Trophoblast cell (in vitro differentiated cells and primary cell): ENCODE measurements around the gene HOMER3.
"Not testable (repeated sequence)": the region's sequence is repeated elsewhere in the genome, so short reads cannot be mapped to it uniquely, and the experiment has no call there.

Source experiments
- DNase-seq, 2 donors: peaks; one replicate each; pipeline ENCODE4 v3.0.0-alpha.2; 2016
- H2AFZ ChIP-seq: 2 replicates; pipeline ENCODE4 v1.6.1; 2013; ENCODE audit warnings: low read length, moderate library complexity, mild to moderate bottlenecking; ENCODE audit not compliant: insufficient read depth, poor library complexity
- H2AK5ac ChIP-seq: 2 replicates; pipeline ENCODE4 v1.6.1; 2013; ENCODE audit warnings: mild to moderate bottlenecking, low read length
- H2BK120ac ChIP-seq: 2 replicates; pipeline ENCODE4 v1.6.1; 2013; ENCODE audit warnings: low read length, mild to moderate bottlenecking, moderate library complexity; ENCODE audit not compliant: insufficient read depth, poor library complexity
- H2BK12ac ChIP-seq: 2 replicates; pipeline ENCODE4 v1.6.1; 2013; ENCODE audit warnings: mild to moderate bottlenecking, low read length, moderate library complexity
- H2BK5ac ChIP-seq: 2 replicates; pipeline ENCODE4 v1.6.1; 2013; ENCODE audit warnings: low read length, low read depth, moderate library complexity, mild to moderate bottlenecking; ENCODE audit not compliant: poor library complexity
- H3K14ac ChIP-seq: 2 replicates; pipeline ENCODE4 v1.6.1; 2013; ENCODE audit warnings: mild to moderate bottlenecking, low read length
- H3K18ac ChIP-seq: 2 replicates; pipeline ENCODE4 v1.6.1; 2013; ENCODE audit warnings: mild to moderate bottlenecking, low read length
- H3K23ac ChIP-seq: 2 replicates; pipeline ENCODE4 v1.6.1; 2013; ENCODE audit warnings: low read length
- H3K27ac ChIP-seq: 2 replicates; pipeline ENCODE4 v1.5.1; 2013; ENCODE audit warnings: low read depth, mild to moderate bottlenecking, inconsistent platforms, low read length, moderate library complexity
- H3K27me3 ChIP-seq: 2 replicates; pipeline ENCODE4 v1.6.1; 2013; ENCODE audit warnings: inconsistent platforms, mild to moderate bottlenecking, low read length, moderate library complexity; ENCODE audit not compliant: insufficient read depth
- H3K36me3 ChIP-seq, 2 experiments: 1 replicate in 1 of 2; 2 replicates in 1 of 2; pipeline ENCODE4 v1.6.1; 2013; ENCODE audit warnings: low read length in 2 of 2, mild to moderate bottlenecking in 2 of 2, moderate library complexity in 1 of 2; ENCODE audit not compliant: insufficient read depth in 2 of 2, control insufficient read depth in 1 of 2
- H3K4ac ChIP-seq: 2 replicates; pipeline ENCODE4 v1.6.1; 2013; ENCODE audit warnings: low read depth, mild to moderate bottlenecking, low read length, moderate library complexity
- H3K4me1 ChIP-seq, 2 experiments: 1 replicate in 1 of 2; 2 replicates in 1 of 2; pipeline ENCODE4 v1.6.1; 2013; ENCODE audit warnings: low read length in 2 of 2, mild to moderate bottlenecking in 2 of 2, moderate library complexity in 1 of 2; ENCODE audit not compliant: insufficient read depth in 2 of 2, control insufficient read depth in 1 of 2
- H3K4me2 ChIP-seq: 2 replicates; pipeline ENCODE4 v1.6.1; 2013; ENCODE audit warnings: inconsistent platforms, mild to moderate bottlenecking, low read length, moderate library complexity
- H3K4me3 ChIP-seq: 2 replicates; pipeline ENCODE4 v1.5.1; 2013; ENCODE audit warnings: mild to moderate bottlenecking, low read depth, low read length, inconsistent platforms
- H3K79me1 ChIP-seq: one replicate; pipeline ENCODE4 v1.6.1; 2013; ENCODE audit warnings: low read length
- H3K79me2 ChIP-seq: 2 replicates; pipeline ENCODE4 v1.6.1; 2013; ENCODE audit warnings: low read length, mild to moderate bottlenecking; ENCODE audit not compliant: control insufficient read depth, insufficient read depth, poor library complexity
- H3K9ac ChIP-seq: 2 replicates; pipeline ENCODE4 v1.6.1; 2013; ENCODE audit warnings: mild to moderate bottlenecking, low read length
- H3K9me3 ChIP-seq: 2 replicates; pipeline ENCODE4 v1.6.1; 2013; ENCODE audit warnings: low read depth, mild to moderate bottlenecking, control low read depth, inconsistent platforms, low read length; ENCODE audit not compliant: insufficient read depth
- H4K12ac ChIP-seq: 2 replicates; pipeline ENCODE4 v1.6.1; 2013; ENCODE audit warnings: low read depth, mild to moderate bottlenecking, low read length, moderate library complexity
- H4K8ac ChIP-seq: 2 replicates; pipeline ENCODE4 v1.6.1; 2013; ENCODE audit warnings: low read depth, mild to moderate bottlenecking, low read length, moderate library complexity
- H4K91ac ChIP-seq: one replicate; pipeline ENCODE4 v1.6.1; 2013; ENCODE audit warnings: low read depth, mild to moderate bottlenecking, low read length, moderate library complexity
- WGBS: extraction: QIAGEN DNeasy Blood & Tissue Kit; methylation state at CpG from one replicate; pipeline ENCODE4 v1.1.7; 2013; ENCODE audit warnings: missing lambda C conversion rate; ENCODE audit not compliant: insufficient read length, insufficient coverage; ENCODE audit errors: extremely low coverage; 5-methylcytosine and 5-hydroxymethylcytosine counted together

HOMER3 gene

DNA sequence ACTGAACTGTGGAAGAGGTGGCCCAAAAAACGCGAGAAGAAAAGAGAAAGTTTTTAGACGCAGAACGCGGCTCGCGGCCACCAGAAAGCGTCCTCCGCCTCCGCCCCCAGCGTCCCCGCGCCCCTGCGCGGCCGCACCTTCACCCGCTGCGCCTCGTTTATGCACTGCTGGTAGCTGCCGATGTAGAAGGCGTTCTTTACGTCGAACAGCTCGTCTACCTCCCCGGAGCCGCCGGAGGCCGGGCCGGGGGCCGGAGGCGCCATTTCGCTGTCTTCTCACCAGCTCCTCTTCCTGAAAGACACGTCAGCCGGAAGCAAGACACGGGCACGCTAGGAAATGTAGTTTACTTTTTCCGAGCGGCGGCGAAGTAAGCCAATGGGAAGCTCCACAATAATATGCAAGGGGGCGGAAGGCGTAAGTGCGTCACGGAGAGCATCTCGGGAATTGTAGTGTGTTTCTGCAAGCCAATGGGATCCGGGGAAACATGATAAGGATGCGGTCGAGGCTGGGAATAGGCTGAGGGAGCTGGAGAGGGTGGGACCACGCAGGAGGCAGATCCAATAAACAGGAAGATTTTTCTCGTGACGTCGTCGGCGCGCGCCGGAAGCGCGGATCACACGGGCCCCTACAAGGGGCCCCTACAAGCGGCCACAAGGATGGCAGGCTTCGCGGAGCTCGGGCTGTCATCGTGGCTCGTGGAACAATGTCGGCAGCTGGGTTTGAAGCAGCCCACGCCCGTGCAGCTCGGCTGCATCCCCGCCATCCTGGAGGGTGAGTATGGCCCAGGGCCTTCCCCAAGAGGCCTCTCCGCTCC is 21.7 kb downstream of the HOMER3 start, which contains the start of the genes COPE and DDX49:
TSS of gene COPE (minus strand) at position 302 of the 814 bp plus-strand sequence. CDS start at position 263, 39 bp downstream.
TSS of gene DDX49 (plus strand) at position 630 of the 814 bp plus-strand sequence. CDS start at position 657, 27 bp downstream.
- Histone ChIP-seq H3K14ac (peak within 1 kb of the TSS; percentile 93), H3K4me2 (peak within 1 kb of the TSS; percentile 95), H3K27me3 (no peaks in the 10 kb centered on the region), H4K8ac (peak within 1 kb of the TSS; percentile 86), H2BK120ac (peak within 1 kb of the TSS; percentile 69), H3K4ac (peak within 1 kb of the TSS; percentile 75), H2AK5ac (peak within 1 kb of the TSS; percentile 46), H3K27ac (peak within 1 kb of the TSS; percentile 42), H3K9me3 (no peaks in the 10 kb centered on the region), H3K79me1 (peaks cover 5% of the 10 kb centered on the region), H2BK12ac (no peak within 1 kb of the TSS), H3K23ac (no peak within 1 kb of the TSS), H4K12ac (peak within 1 kb of the TSS; percentile 88), H2BK5ac (peak within 1 kb of the TSS; percentile 57), H3K4me3 (peak within 1 kb of the TSS; percentile 99), H3K79me2 (peaks cover 16% of the 10 kb centered on the region), H4K91ac (peak within 1 kb of the TSS; percentile 65), H3K9ac (peak within 1 kb of the TSS; percentile 99), H3K36me3 (peaks cover 37 to 45% of the 10 kb centered on the region in 2 experiments), H3K18ac (peak within 1 kb of the TSS; percentile 76), H2AFZ (peak within 1 kb of the TSS; percentile 76), H3K4me1 (peaks cover 6 to 9% of the 10 kb centered on the region in 2 experiments)
- DNase-seq = peak; percentile 99 to 100
- no CpG with 5 or more reads among the region's 72 CpGs for WGBS

DNA sequence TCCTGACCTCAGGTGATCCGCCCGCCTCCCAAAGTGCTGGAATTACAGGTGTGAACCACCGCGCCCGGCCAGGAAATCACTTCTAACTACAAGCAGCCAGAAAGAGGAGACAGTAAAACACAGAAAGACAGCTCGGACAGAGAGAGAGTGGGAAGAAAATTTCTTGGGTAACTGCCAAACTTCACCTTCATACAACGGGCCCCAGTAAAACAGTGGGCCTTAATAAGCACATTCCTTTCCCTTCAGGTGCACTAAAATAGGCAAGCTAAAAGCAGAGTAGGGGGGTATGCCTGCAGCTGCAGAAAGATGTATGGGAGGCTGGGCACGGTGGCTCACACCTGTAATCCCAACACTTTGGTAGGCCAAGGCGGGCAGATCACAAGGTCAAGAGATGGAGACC is 23.4 kb downstream of the HOMER3 start:
- not testable (repeated sequence) for DNase-seq, H4K12ac ChIP-seq, H2AK5ac ChIP-seq, H2BK12ac ChIP-seq, H3K4me2 ChIP-seq, H3K27ac ChIP-seq, H3K9ac ChIP-seq, H3K23ac ChIP-seq, H2AFZ ChIP-seq, H3K18ac ChIP-seq, H3K27me3 ChIP-seq, H2BK120ac ChIP-seq, H3K79me1 ChIP-seq, H3K9me3 ChIP-seq, H4K91ac ChIP-seq, H3K4me3 ChIP-seq, H2BK5ac ChIP-seq, H4K8ac ChIP-seq, H3K14ac ChIP-seq, H3K4me1 ChIP-seq
- H3K79me2 ChIP-seq = peaks cover 18% of the 10 kb centered on the region
- H3K36me3 ChIP-seq = peaks cover 36 to 45% of the 10 kb centered on the region in 2 experiments
- whole genome bisulfite sequencing = no CpG with 5 or more reads among the region's 9 CpGs
- peak overlapping the region; percentile 33 for H3K4ac ChIP-seq

DNA sequence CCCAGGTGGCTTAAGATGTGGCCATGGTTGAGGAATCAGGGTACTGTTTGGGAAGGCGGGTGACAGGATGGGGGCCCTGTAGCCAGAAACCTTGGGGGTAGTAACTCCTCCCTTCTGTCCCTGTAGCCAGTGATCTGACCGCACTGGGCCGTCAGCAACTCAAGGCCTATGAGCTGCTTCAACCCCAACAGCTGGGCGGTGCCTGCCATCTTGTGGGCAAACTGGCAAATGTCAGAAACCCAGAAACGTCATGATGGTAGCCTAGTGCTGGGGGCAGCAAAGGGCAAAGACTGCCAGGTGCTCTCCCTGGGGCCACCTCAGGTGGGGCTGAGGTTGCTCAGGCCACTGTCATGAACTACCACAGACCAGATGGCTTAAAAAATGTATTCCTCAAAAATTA is 25.4 kb downstream of the HOMER3 start:
- Histone ChIP-seq H3K79me1 (peaks cover 5% of the 10 kb centered on the region), H3K14ac (no peak overlapping the region), H3K27ac (no peak overlapping the region), H2BK5ac (no peak overlapping the region), H3K4me3 (no peak overlapping the region), H2AK5ac (no peak overlapping the region), H3K36me3 (peaks cover 33 to 39% of the 10 kb centered on the region in 2 experiments), H3K4me1 (peaks cover 6 to 9% of the 10 kb centered on the region in 2 experiments), H2BK120ac (no peak overlapping the region), H3K4ac (peak overlapping the region; percentile 21), H4K12ac (no peak overlapping the region), H3K79me2 (peaks cover 18% of the 10 kb centered on the region), H2BK12ac (no peak overlapping the region), H4K8ac (no peak overlapping the region), H4K91ac (no peak overlapping the region), H2AFZ (no peak overlapping the region), H3K27me3 (no peaks in the 10 kb centered on the region), H3K4me2 (no peak overlapping the region), H3K9me3 (no peaks in the 10 kb centered on the region), H3K18ac (no peak overlapping the region), H3K23ac (no peak overlapping the region), H3K9ac (no peak overlapping the region)
- WGBS = no CpG with 5 or more reads among the region's 5 CpGs
- no peak for DNase-seq

DNA sequence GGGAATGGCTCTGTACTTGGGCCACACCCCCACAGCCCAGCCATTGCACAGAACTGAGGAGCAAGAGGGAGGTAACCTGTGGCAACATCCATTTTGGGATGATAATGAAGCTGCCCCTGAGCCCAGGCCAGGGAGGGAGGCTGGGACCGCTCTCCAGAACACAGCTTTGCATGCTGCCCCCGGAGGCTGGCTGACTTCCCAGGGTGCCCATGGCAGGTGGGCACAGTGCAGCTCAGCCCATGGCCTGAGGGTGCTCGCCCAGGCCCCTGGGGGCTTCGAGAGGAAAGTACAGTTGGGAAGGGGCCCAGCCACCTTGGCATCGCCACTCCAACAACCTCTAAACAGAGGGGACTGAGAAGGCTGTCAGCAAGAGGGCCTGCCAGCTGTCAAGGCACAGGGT is 27.6 kb downstream of the HOMER3 start:
- Histone ChIP-seq H3K4me3 (no peak overlapping the region), H3K79me1 (no peaks in the 10 kb centered on the region), H2BK5ac (no peak overlapping the region), H2AK5ac (no peak overlapping the region), H3K9ac (no peak overlapping the region), H3K14ac (no peak overlapping the region), H3K4me1 (peaks cover 2 to 3% of the 10 kb centered on the region in 2 experiments), H4K8ac (no peak overlapping the region), H3K18ac (peak overlapping the region; percentile 61), H3K36me3 (peaks cover 50 to 55% of the 10 kb centered on the region in 2 experiments), H3K79me2 (peaks cover 6% of the 10 kb centered on the region), H2AFZ (no peak overlapping the region), H3K4me2 (no peak overlapping the region), H3K27ac (no peak overlapping the region), H4K12ac (no peak overlapping the region), H3K27me3 (no peaks in the 10 kb centered on the region), H3K9me3 (no peaks in the 10 kb centered on the region), H3K4ac (peak overlapping the region; percentile 12), H2BK12ac (no peak overlapping the region), H2BK120ac (no peak overlapping the region), H4K91ac (no peak overlapping the region), H3K23ac (no peak overlapping the region)
- WGBS = no CpG with 5 or more reads among the region's 5 CpGs
- DNase-seq = no peak
